Activated CD4-positive, alpha-beta memory T cell treated with anti-CD3 and anti-CD28 coated beads, Interleukin-2, amount 10 ng/mL, durations not matched to agents 7 days and 5 days (primary cell): ENCODE measurements around the gene LCE2A. TPM values are rescaled to one million over a fixed set of nuclear protein-coding genes. Genes with fewer than 3 reads are reported as not detected.

Source experiments
- CTCF ChIA-PET: fragments of 350-600 bp; sonication (Branson Sonifier 250); formaldehyde crosslinking; loops from one replicate; lab custom pipeline; 2021; ENCODE audit warnings: antibody characterized with exemption, inconsistent platforms; lab: Charles Lee
- POLR2A ChIA-PET: fragments of 350-600 bp; sonication (Branson Sonifier 250); formaldehyde crosslinking; loops from one replicate; lab custom pipeline; 2021; ENCODE audit warnings: antibody characterized with exemption; lab: Charles Lee
- DNase-seq: peaks from one replicate; pipeline ENCODE4 v3.0.0-alpha.2; 2020
- H3K27ac Mint-ChIP-seq: one replicate; pipeline ENCODE4 v1.8.0; 2021; ENCODE audit warnings: mild to moderate bottlenecking, mixed read lengths
- H3K27me3 Mint-ChIP-seq: one replicate; pipeline ENCODE4 v1.8.0; 2021; ENCODE audit warnings: mixed read lengths
- H3K36me3 Mint-ChIP-seq: one replicate; pipeline ENCODE4 v1.8.0; 2021; ENCODE audit warnings: low read depth, mixed read lengths
- H3K4me1 Mint-ChIP-seq: one replicate; pipeline ENCODE4 v1.8.0; 2021; ENCODE audit warnings: mixed read lengths
- H3K4me3 Mint-ChIP-seq: one replicate; pipeline ENCODE4 v1.8.0; 2021; ENCODE audit warnings: mild to moderate bottlenecking, mixed read lengths
- H3K9me3 Mint-ChIP-seq: one replicate; pipeline ENCODE4 v1.8.0; 2021; ENCODE audit warnings: mixed read lengths
- total RNA-seq, 2 experiments: library from RNA; stranded (reverse); gene quantifications; one replicate each; pipeline ENCODE4 v1.2.3, GENCODE V29; 2021

The LCE2A gene
- total RNA-seq, 2 experiments from 2014 or later = not detected

DNA sequence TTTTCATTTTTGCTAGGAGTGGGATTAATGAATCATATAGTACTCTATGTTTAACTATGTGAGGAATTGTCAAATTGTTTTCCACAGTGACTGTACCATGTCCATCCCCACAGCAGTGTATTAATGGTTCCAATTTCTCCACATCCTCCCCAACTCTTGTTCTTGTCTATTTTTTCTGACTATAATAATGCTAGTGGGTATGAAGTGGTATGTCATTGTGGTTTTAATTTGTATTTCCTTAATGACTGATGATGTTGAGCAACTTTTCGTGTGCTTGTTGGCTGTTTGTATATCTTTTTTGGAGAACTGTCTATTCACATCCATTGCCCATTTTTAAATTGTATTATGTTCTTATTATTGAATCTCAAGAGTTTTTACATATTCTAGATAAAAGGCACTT lies 49.7 kb downstream of the LCE2A start:
- no peak overlapping the region for H3K27ac Mint-ChIP-seq
- DNase-seq = no peak
- no peaks in the 10 kb centered on the region for H3K9me3 Mint-ChIP-seq
- no peak overlapping the region for H3K4me3 Mint-ChIP-seq
- H3K27me3 Mint-ChIP-seq = peaks cover 17% of the 10 kb centered on the region
- ChIA-PET POLR2A (no interaction called here), CTCF (no interaction called here)
- H3K4me1 Mint-ChIP-seq = no peaks in the 10 kb centered on the region
- no peaks in the 10 kb centered on the region for H3K36me3 Mint-ChIP-seq

Other genes starting within 250 kb of the LCE2A start
- not detected for gene LCE5A, start 187.5 kb upstream of the LCE2A start, total RNA-seq
- not detected for gene CRCT1, start 183.9 kb upstream of the LCE2A start, total RNA-seq
- gene LCE3E, start 131.6 kb upstream of the LCE2A start, total RNA-seq = not detected
- gene LCE3D, start 117.8 kb upstream of the LCE2A start, total RNA-seq = not detected
- not detected for gene LCE3C, start 98.1 kb upstream of the LCE2A start, total RNA-seq
- gene LCE3B, start 84.5 kb upstream of the LCE2A start, total RNA-seq = not detected
- not detected for gene LCE3A, start 75.2 kb upstream of the LCE2A start, total RNA-seq
- gene LCE2D, start 35.0 kb upstream of the LCE2A start, total RNA-seq = not detected
- not detected for gene LCE2C, start 23.1 kb upstream of the LCE2A start, total RNA-seq
- not detected for gene LCE2B, start 12.2 kb upstream of the LCE2A start, total RNA-seq
- not detected for gene LCE4A, start 9.8 kb downstream of the LCE2A start, total RNA-seq
- not detected for gene KPRP, start 59.7 kb downstream of the LCE2A start, total RNA-seq
- gene LCE1F, start 76.8 kb downstream of the LCE2A start, total RNA-seq = not detected
- not detected for gene LCE1E, start 87.9 kb downstream of the LCE2A start, total RNA-seq
- not detected for gene LCE1D, start 98.4 kb downstream of the LCE2A start, total RNA-seq
- not detected for gene LCE1C, start 108.3 kb downstream of the LCE2A start, total RNA-seq
- not detected for gene LCE1B, start 113.6 kb downstream of the LCE2A start, total RNA-seq
- not detected for gene LCE1A, start 129.1 kb downstream of the LCE2A start, total RNA-seq
- gene LCE6A, start 144.5 kb downstream of the LCE2A start, total RNA-seq = not detected
- not detected for gene LCE7A, start 161.7 kb downstream of the LCE2A start, total RNA-seq
- gene SMCP, start 180.0 kb downstream of the LCE2A start, total RNA-seq = not detected
- not detected for gene IVL, start 210.2 kb downstream of the LCE2A start, total RNA-seq
- not detected for gene SPRR5, start 248.9 kb downstream of the LCE2A start, total RNA-seq